ENCODE measurements around the gene NTN3. TPM values are rescaled to one million over a fixed set of nuclear protein-coding genes. Genes with fewer than 3 reads are reported as not detected.

The NTN3 gene
- total and polyA plus RNA-seq, 2 of the 8 experiments (the other 6 are each of a cell fraction or from before 2014, with no cell fraction given): 0.30 to 0.34 TPM

GRCh38 chr16:2513405-2514332 lies 42.6 kb downstream of the NTN3 start, which contains the start of gene ATP6V0C (continued):
- TF ChIP-seq CHD7 (IDR thresholded peaks at IDR 0.05; ENCODE audit: insufficient replicate concordance, low read length) (no peak), TAF7 (optimal IDR thresholded peaks at IDR 0.05; ENCODE audit: borderline replicate concordance, low read depth, low read length) (peak; percentile 66), JUND (IDR thresholded peaks at IDR 0.05; ENCODE audit: low read length) (peak; percentile 87), POU5F1 (IDR thresholded peaks at IDR 0.05; ENCODE audit: low read depth, low read length) (no peak), USF2 (IDR thresholded peaks at IDR 0.05; ENCODE audit: low read length) (peak; percentile 91), YY1 (IDR thresholded peaks at IDR 0.05; ENCODE audit: low read depth, low read length) (peak; percentile 97), EZH2 (IDR thresholded peaks at IDR 0.05; ENCODE audit: low read depth, low read length, severe bottlenecking) (no peak), TBP (IDR thresholded peaks at IDR 0.05; ENCODE audit: low read depth, low read length) (peak; percentile 84)
